Keratinocyte (primary cell): Measurements from ENCODE around the gene PLEKHJ1. TPM values are rescaled to one million over a fixed set of nuclear protein-coding genes. Genes with fewer than 3 reads are reported as not detected.

Experiments used
- DNase-seq: peaks from one replicate; pipeline ENCODE4 v3.0.0-alpha.2; 2011; ENCODE audit warnings: low read depth, missing footprints, low spot score
- FAIRE-seq: peaks from 2 replicates; lab custom pipeline; 2011; peaks lifted over from hg19 to GRCh38; lab: Jason Lieb, UNC
- H2AFZ ChIP-seq: 2 replicates; pipeline ENCODE4 v1.6.0; 2012; ENCODE audit warnings: low read length, control low read depth, inconsistent platforms; ENCODE audit not compliant: control insufficient read depth
- H3K27ac ChIP-seq: 2 replicates; pipeline ENCODE4 v1.5.1; 2011; ENCODE audit warnings: low read length; ENCODE audit not compliant: control insufficient read depth, insufficient read depth
- H3K27me3 ChIP-seq: 3 replicates; pipeline ENCODE4 v1.6.0; 2011; ENCODE audit warnings: low read length; ENCODE audit not compliant: control insufficient read depth, insufficient read depth; ENCODE audit errors: extremely low read depth
- H3K36me3 ChIP-seq, 2 experiments: 2 replicates in 1 of 2; 3 replicates in 1 of 2; pipeline ENCODE4 v1.5.1; 2011; ENCODE audit warnings: low read length in 2 of 2, mild to moderate bottlenecking in 1 of 2; ENCODE audit not compliant: control insufficient read depth in 2 of 2, insufficient read depth in 2 of 2; ENCODE audit errors: extremely low read depth in 1 of 2
- H3K4me1 ChIP-seq: 3 replicates; pipeline ENCODE4 v1.5.1; 2011; ENCODE audit warnings: low read length; ENCODE audit not compliant: control insufficient read depth, insufficient read depth; ENCODE audit errors: extremely low read depth
- H3K4me2 ChIP-seq: 3 replicates; pipeline ENCODE4 v1.6.0; 2011; ENCODE audit warnings: low read depth, low read length; ENCODE audit not compliant: control insufficient read depth, insufficient read depth; ENCODE audit errors: extremely low read depth
- H3K4me3 ChIP-seq, 3 experiments: fragments of 200-600 bp in 1 of 3; sonication (generic) in 1 of 3; 2 replicates in 2 of 3; 3 replicates in 1 of 3; pipeline ENCODE4 v1.5.1; 2011 to 2016; ENCODE audit warnings: low read length in 3 of 3, mild to moderate bottlenecking in 3 of 3, control low read depth in 2 of 3, inconsistent platforms in 1 of 3, low read depth in 1 of 3, mixed read lengths in 1 of 3, mixed run types in 1 of 3, moderate library complexity in 1 of 3; ENCODE audit not compliant: control insufficient read depth in 2 of 3, insufficient read depth in 2 of 3; ENCODE audit errors: extremely low read depth in 1 of 3
- H3K79me2 ChIP-seq: 2 replicates; pipeline ENCODE4 v1.6.0; 2012; ENCODE audit warnings: low read length; ENCODE audit not compliant: control insufficient read depth, insufficient read depth
- H3K9ac ChIP-seq: 3 replicates; pipeline ENCODE4 v1.6.0; 2011; ENCODE audit warnings: low read length; ENCODE audit not compliant: control insufficient read depth, insufficient read depth; ENCODE audit errors: extremely low read depth
- H3K9me1 ChIP-seq: 3 replicates; pipeline ENCODE4 v1.6.0; 2011; ENCODE audit warnings: low read length; ENCODE audit not compliant: control insufficient read depth, insufficient read depth; ENCODE audit errors: extremely low read depth
- H3K9me3 ChIP-seq: 2 replicates; pipeline ENCODE4 v1.5.1; 2012; ENCODE audit warnings: low read depth, low read length; ENCODE audit not compliant: control insufficient read depth
- H4K20me1 ChIP-seq: 3 replicates; pipeline ENCODE4 v1.6.0; 2011; ENCODE audit warnings: low read length; ENCODE audit not compliant: control insufficient read depth, insufficient read depth; ENCODE audit errors: extremely low read depth
- CTCF ChIP-seq, 3 experiments: IDR thresholded peaks in 1 of 3; conservative IDR thresholded peaks in 1 of 3; optimal IDR thresholded peaks in 1 of 3; 2 replicates in 2 of 3; 3 replicates in 1 of 3; pipeline versions ENCODE3 to v1.5.1; 2011; ENCODE audit warnings: low read length in 3 of 3, mild to moderate bottlenecking in 3 of 3, moderate library complexity in 2 of 3, control low read depth in 1 of 3, inconsistent platforms in 1 of 3; ENCODE audit not compliant: insufficient read depth in 2 of 3; ENCODE audit errors: extremely low read depth in 1 of 3
- EZH2 ChIP-seq: IDR thresholded peaks from one replicate; pipeline ENCODE4 v1.6.1; 2012; ENCODE audit warnings: inconsistent platforms, mild to moderate bottlenecking, low read length, moderate library complexity
- dilution Hi-C: fragments of 300-500 bp; cut with MboI; formaldehyde crosslinking; loops from one replicate; pipeline ENCODE4 v1.7.0; 2020; ENCODE audit warnings: low sequenced_read_pairs; ENCODE audit not compliant: extremely low pct_ligation_motif_present
- polyA plus RNA-seq, 5 experiments: library from polyadenylated mRNA; depleted of rRNA in 3 of 5; stranded (reverse) in 3 of 5; stranded (forward) in 1 of 5; unstranded in 1 of 5; fragments of >200 nt; gene quantifications; 1 replicate in 1 of 5; 2 replicates in 3 of 5; 3 replicates in 1 of 5; pipeline versions ENCODE4 v1.2.1 to v1.2.3, GENCODE V29; 2011 to 2012; ENCODE audit warnings: missing spikeins in 2 of 5, low read depth in 1 of 5, low replicate concordance in 1 of 5

PLEKHJ1 gene
- polyA plus RNA-seq, 1 donor (not counting 4 experiments of a cell fraction or from before 2014, with no cell fraction given), result 36.8 TPM

GRCh38 chr19:2194513-2195078 lies 41.5 kb downstream of the PLEKHJ1 start:
- Histone ChIP-seq H3K36me3 (peaks cover 18 to 21% of the 10 kb centered on the region in 2 experiments), H3K9me3 (no peaks in the 10 kb centered on the region), H2AFZ (no peak overlapping the region), H3K9ac (no peak overlapping the region), H4K20me1 (peaks cover 4% of the 10 kb centered on the region), H3K4me3 (no peak overlapping the region), H3K4me1 (no peaks in the 10 kb centered on the region), H3K79me2 (peaks cover 28% of the 10 kb centered on the region), H3K27ac (no peak overlapping the region), H3K4me2 (no peak overlapping the region), H3K27me3 (no peaks in the 10 kb centered on the region), H3K9me1 (no peaks in the 10 kb centered on the region)
- dilution Hi-C loops, result no loop called here
- no peak for TF ChIP-seq EZH2
- TF ChIP-seq CTCF (optimal IDR thresholded peaks at IDR 0.05 in 1 of 3, IDR thresholded peaks at IDR 0.05 in 1 of 3, conservative IDR thresholded peaks at IDR 0.05 in 1 of 3; ENCODE audit: extremely low read depth in 1 of 3, insufficient read depth in 2 of 3, low read length in 3 of 3), result no peak
- DNase-seq (no peak), FAIRE-seq (no peak)

DNA sequence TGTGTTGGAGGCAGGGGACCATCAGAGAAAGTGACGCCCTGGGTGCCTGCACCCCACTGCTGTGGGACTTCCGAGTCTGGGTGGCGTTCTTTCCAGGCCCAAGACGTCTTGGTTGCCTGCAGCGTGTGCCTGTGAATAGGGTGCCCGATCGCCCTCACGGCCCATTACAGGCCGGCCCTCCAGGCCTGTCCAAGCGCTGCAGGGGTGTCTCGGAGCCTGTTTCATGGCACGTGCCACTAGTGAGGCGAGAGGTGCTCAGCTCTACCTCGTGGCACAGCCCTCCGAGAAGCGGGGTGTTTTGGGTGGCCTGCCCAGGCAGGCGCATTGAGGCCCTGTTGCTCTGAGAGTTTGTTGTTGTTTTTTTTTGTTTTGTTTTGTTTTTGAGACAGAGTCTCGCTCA lies 42.3 kb downstream of the PLEKHJ1 start:
- Histone ChIP-seq H3K9ac (no peak overlapping the region), H3K36me3 (peaks cover 20 to 26% of the 10 kb centered on the region in 2 experiments), H3K9me1 (no peaks in the 10 kb centered on the region), H2AFZ (no peak overlapping the region), H4K20me1 (peaks cover 4% of the 10 kb centered on the region), H3K9me3 (no peaks in the 10 kb centered on the region), H3K27ac (no peak overlapping the region), H3K27me3 (no peaks in the 10 kb centered on the region), H3K79me2 (peaks cover 27% of the 10 kb centered on the region), H3K4me3 (no peak overlapping the region), H3K4me2 (no peak overlapping the region), H3K4me1 (no peaks in the 10 kb centered on the region)
- TF ChIP-seq EZH2 (no peak), CTCF (optimal IDR thresholded peaks at IDR 0.05 in 1 of 3, IDR thresholded peaks at IDR 0.05 in 1 of 3, conservative IDR thresholded peaks at IDR 0.05 in 1 of 3; ENCODE audit: extremely low read depth in 1 of 3, insufficient read depth in 2 of 3, low read length in 3 of 3) (no peak)
- DNase-seq (no peak), FAIRE-seq (no peak)
- dilution Hi-C loops, result no loop called here
